BLaER1 treated with 17β-estradiol and CSF1 and Interleukin-3, amounts not matched to agents 10 nM and 100 nM (cell line): Measurements from ENCODE around the gene COX5A.

Experiments used
- H3K27ac ChIP-seq, 11 experiments: shearing (Covaris generic); formaldehyde crosslinking; 2 replicates each; pipeline ENCODE4 v1.8.1; 2022
- H3K27me3 ChIP-seq, 11 experiments: shearing (Covaris generic); formaldehyde crosslinking; 2 replicates each; pipeline ENCODE4 v1.8.1; 2022
- H3K36me3 ChIP-seq, 11 experiments: shearing (Covaris generic); formaldehyde crosslinking; 2 replicates each; pipeline ENCODE4 v1.8.1; 2022
- H3K4me1 ChIP-seq, 10 experiments: shearing (Covaris generic); formaldehyde crosslinking; 2 replicates each; pipeline ENCODE4 v1.8.1; 2022
- H3K4me2 ChIP-seq, 11 experiments: shearing (Covaris generic); formaldehyde crosslinking; 2 replicates each; pipeline ENCODE4 v1.8.1; 2022
- H3K4me3 ChIP-seq, 10 experiments: shearing (Covaris generic); formaldehyde crosslinking; 2 replicates each; pipeline ENCODE4 v1.8.1; 2022
- H3K9ac ChIP-seq, 11 experiments: shearing (Covaris generic); formaldehyde crosslinking; 2 replicates each; pipeline ENCODE4 v1.8.1; 2022
- H3K9me3 ChIP-seq, 11 experiments: shearing (Covaris generic); formaldehyde crosslinking; replicated peaks in 1 of 11; 2 replicates each; pipeline ENCODE4 v1.8.1; 2022
- H4K20me1 ChIP-seq, 11 experiments: shearing (Covaris generic); formaldehyde crosslinking; 2 replicates each; pipeline ENCODE4 v1.8.1; 2022
- Cebpa-rat ChIP-seq, 11 experiments: shearing (Covaris generic); IDR thresholded peaks; 2 replicates each; pipeline ENCODE4 v1.8.1; 2022

Gene COX5A

DNA sequence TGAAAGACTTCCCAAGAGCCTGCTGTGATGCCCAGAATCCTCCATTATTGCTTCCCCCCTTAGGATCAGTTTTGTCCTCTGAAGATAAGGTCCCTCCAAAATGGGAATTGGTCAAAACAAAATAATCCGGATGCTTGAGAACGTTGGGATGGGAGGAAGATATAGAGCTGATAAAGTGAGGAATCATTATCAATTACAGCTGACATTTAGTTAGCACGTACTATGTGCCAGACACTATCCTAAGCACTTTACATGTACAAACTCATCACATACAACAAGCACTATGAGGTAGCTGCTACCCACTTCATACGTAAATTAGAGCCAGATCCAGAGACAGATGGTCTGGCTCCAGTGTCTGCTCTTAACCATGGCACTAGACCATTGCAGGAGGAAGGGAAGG is 25.3 kb upstream of the COX5A start:
- Histone ChIP-seq H4K20me1 (peaks cover 0 to 9% (median 6%) of the 10 kb centered on the region in 11 experiments; a peak in 8 of 22 replicates), H3K9me3 (no peaks in the 10 kb centered on the region), H3K4me2 (no peak overlapping the region), H3K27me3 (peaks cover 23 to 36% (median 34%) of the 10 kb centered on the region in 11 experiments), H3K4me3 (no peak overlapping the region), H3K36me3 (no peaks in the 10 kb centered on the region), H3K4me1 (peaks cover 0 to 17% (median 9%) of the 10 kb centered on the region in 10 experiments; a peak in 18 of 20 replicates), H3K27ac (no peak overlapping the region), H3K9ac (no peak overlapping the region)
- TF ChIP-seq Cebpa-rat (IDR thresholded peaks at IDR 0.05) = no peak

- Histone ChIP-seq H3K4me1 (peaks cover under 1 to 19% (median 13%) of the 10 kb centered on the region in 10 experiments; a peak in 19 of 20 replicates), H3K4me2 (no peak overlapping the region), H3K4me3 (no peak overlapping the region), H3K36me3 (no peaks in the 10 kb centered on the region), H3K27me3 (peaks cover 28 to 42% (median 39%) of the 10 kb centered on the region in 11 experiments), H3K9me3 (no peaks in the 10 kb centered on the region), H3K27ac (no peak overlapping the region), H4K20me1 (peaks cover 0 to 12% (median 6%) of the 10 kb centered on the region in 11 experiments; a peak in 10 of 22 replicates), H3K9ac (no peak overlapping the region)
- TF ChIP-seq Cebpa-rat (IDR thresholded peaks at IDR 0.05) = no peak; a peak in 1 of 22 replicates
Measured at GRCh38 chr15:74962671-74963070, 24.8 kb upstream of the COX5A start.

DNA sequence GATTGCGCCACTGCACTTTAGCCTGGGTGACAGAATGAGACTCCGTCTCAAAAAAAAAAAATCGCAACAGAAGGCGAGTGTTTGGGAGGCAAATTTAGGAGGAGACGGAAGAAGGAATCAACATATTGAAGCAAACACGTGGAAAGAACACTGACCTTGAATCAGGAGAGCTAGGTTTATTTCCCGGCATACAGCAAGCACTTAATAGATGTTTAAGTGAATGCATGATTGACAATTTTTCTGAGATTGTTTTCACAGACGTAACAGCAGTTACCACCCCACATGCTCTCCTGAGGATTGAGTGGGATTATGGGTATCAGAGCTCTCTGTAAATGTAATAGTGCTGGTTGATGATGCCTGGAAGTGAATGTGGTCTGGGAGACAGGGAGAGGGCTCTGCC is 24.3 kb upstream of the COX5A start:
- TF ChIP-seq Cebpa-rat (IDR thresholded peaks at IDR 0.05) = no peak
- no peak overlapping the region for H3K4me3 ChIP-seq
- no peak overlapping the region for H3K9ac ChIP-seq
- no peaks in the 10 kb centered on the region for H3K9me3 ChIP-seq
- peaks cover 5 to 24% (median 18%) of the 10 kb centered on the region in 10 experiments; a peak in 19 of 20 replicates for H3K4me1 ChIP-seq
- H4K20me1 ChIP-seq = peaks cover 0 to 16% (median 6%) of the 10 kb centered on the region in 11 experiments; a peak in 10 of 22 replicates
- H3K27me3 ChIP-seq = peaks cover 33 to 46% (median 44%) of the 10 kb centered on the region in 11 experiments
- no peaks in the 10 kb centered on the region for H3K36me3 ChIP-seq
- H3K4me2 ChIP-seq = no peak overlapping the region
- no peak overlapping the region for H3K27ac ChIP-seq

DNA sequence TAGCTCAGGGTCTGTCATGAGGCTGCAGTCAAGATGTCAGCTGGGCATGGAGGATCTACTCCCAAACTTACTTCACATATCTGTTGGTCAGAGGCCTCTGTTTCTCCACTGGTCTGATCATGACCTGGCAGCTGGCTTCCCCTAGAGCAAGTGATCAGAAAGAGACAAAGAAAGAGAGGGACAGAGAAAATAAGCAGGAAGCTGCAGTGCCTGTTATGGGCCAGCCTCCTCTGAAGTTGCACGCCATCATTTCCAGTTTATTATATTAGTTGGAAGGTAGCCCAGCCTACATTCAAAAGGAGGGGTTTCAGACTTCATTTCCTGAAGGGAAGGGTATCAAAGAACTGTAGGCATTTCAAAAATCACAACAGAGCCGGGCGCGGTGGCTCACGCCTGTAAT is 23.7 kb upstream of the COX5A start:
- H3K27me3 ChIP-seq = peaks cover 39 to 52% (median 50%) of the 10 kb centered on the region in 11 experiments
- peaks cover 11 to 30% (median 23%) of the 10 kb centered on the region in 10 experiments; a peak in 19 of 20 replicates for H3K4me1 ChIP-seq
- peak overlapping the region in 5 of 11 experiments; percentile 4 to 35 (median 22); a peak in 6 of 22 replicates for H3K4me2 ChIP-seq
- H3K4me3 ChIP-seq = no peak overlapping the region
- H3K27ac ChIP-seq = no peak overlapping the region
- no peaks in the 10 kb centered on the region for H3K36me3 ChIP-seq
- peaks cover 0 to 20% (median 6%) of the 10 kb centered on the region in 11 experiments; a peak in 10 of 22 replicates for H4K20me1 ChIP-seq
- TF ChIP-seq Cebpa-rat (IDR thresholded peaks at IDR 0.05) = no peak
- H3K9me3 ChIP-seq = no peaks in the 10 kb centered on the region; a peak in 1 of 22 replicates
- H3K9ac ChIP-seq = no peak overlapping the region

GRCh38 chr15:74960995-74961588 is 23.2 kb upstream of the COX5A start:
- no peak for TF ChIP-seq Cebpa-rat (IDR thresholded peaks at IDR 0.05)
- Histone ChIP-seq H3K36me3 (no peaks in the 10 kb centered on the region), H3K4me2 (peak overlapping the region in 5 of 11 experiments; percentile 4 to 35 (median 22); a peak in 7 of 22 replicates), H3K27me3 (peaks cover 44 to 57% (median 55%) of the 10 kb centered on the region in 11 experiments), H3K9me3 (peaks cover 0 to 5% (median 0%) of the 10 kb centered on the region in 11 experiments; a peak in 11 of 22 replicates), H3K4me1 (peaks cover 16 to 35% (median 28%) of the 10 kb centered on the region in 10 experiments; a peak in 19 of 20 replicates), H4K20me1 (peaks cover 0 to 21% (median 6%) of the 10 kb centered on the region in 11 experiments; a peak in 10 of 22 replicates), H3K4me3 (no peak overlapping the region), H3K9ac (no peak overlapping the region), H3K27ac (no peak overlapping the region)

DNA sequence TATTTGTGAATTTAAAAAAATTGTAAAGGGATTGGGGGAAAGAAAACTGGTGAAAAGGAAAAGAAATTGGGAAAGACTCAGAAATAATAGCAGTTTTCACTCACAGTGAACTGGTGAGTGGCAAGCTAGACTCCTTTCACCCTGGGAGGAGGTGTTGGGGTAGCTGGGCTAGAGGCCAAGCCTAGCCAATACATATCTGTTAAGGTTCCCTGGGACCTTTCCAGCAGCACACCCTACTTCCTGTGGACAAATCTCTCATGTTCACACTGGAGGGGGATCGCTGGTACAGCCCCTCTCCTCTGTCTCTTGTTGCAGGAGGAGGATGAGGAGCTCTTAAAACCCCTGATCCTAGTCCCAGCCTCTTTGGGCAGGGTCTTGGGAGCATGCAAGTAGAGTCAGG is 22.4 kb upstream of the COX5A start:
- no peak overlapping the region for H3K9ac ChIP-seq
- H3K27ac ChIP-seq = no peak overlapping the region
- no peak for TF ChIP-seq Cebpa-rat (IDR thresholded peaks at IDR 0.05)
- H3K4me3 ChIP-seq = no peak overlapping the region
- H4K20me1 ChIP-seq = peaks cover 0 to 25% (median 9%) of the 10 kb centered on the region in 11 experiments; a peak in 11 of 22 replicates
- H3K36me3 ChIP-seq = no peaks in the 10 kb centered on the region
- H3K9me3 ChIP-seq = peaks cover 0 to 10% (median 0%) of the 10 kb centered on the region in 11 experiments; a peak in 11 of 22 replicates
- peaks cover 21 to 40% (median 33%) of the 10 kb centered on the region in 10 experiments; a peak in 19 of 20 replicates for H3K4me1 ChIP-seq
- peaks cover 52 to 65% (median 63%) of the 10 kb centered on the region in 11 experiments for H3K27me3 ChIP-seq
- H3K4me2 ChIP-seq = no peak overlapping the region

- no peak overlapping the region for H3K27ac ChIP-seq
- no peak overlapping the region for H3K4me3 ChIP-seq
- no peak overlapping the region for H3K4me2 ChIP-seq
- peaks cover 58 to 73% (median 70%) of the 10 kb centered on the region in 11 experiments for H3K27me3 ChIP-seq
- no peak overlapping the region for H3K9ac ChIP-seq
- H3K9me3 ChIP-seq = peaks cover 0 to 10% (median 0%) of the 10 kb centered on the region in 11 experiments; a peak in 11 of 22 replicates
- H4K20me1 ChIP-seq = peaks cover 0 to 32% (median 16%) of the 10 kb centered on the region in 11 experiments; a peak in 11 of 22 replicates
- H3K36me3 ChIP-seq = no peaks in the 10 kb centered on the region
- no peak for TF ChIP-seq Cebpa-rat (IDR thresholded peaks at IDR 0.05)
- peaks cover 24 to 47% (median 40%) of the 10 kb centered on the region in 10 experiments; a peak in 19 of 20 replicates for H3K4me1 ChIP-seq
Measured at GRCh38 chr15:74959586-74959939, 21.7 kb upstream of the COX5A start.

DNA sequence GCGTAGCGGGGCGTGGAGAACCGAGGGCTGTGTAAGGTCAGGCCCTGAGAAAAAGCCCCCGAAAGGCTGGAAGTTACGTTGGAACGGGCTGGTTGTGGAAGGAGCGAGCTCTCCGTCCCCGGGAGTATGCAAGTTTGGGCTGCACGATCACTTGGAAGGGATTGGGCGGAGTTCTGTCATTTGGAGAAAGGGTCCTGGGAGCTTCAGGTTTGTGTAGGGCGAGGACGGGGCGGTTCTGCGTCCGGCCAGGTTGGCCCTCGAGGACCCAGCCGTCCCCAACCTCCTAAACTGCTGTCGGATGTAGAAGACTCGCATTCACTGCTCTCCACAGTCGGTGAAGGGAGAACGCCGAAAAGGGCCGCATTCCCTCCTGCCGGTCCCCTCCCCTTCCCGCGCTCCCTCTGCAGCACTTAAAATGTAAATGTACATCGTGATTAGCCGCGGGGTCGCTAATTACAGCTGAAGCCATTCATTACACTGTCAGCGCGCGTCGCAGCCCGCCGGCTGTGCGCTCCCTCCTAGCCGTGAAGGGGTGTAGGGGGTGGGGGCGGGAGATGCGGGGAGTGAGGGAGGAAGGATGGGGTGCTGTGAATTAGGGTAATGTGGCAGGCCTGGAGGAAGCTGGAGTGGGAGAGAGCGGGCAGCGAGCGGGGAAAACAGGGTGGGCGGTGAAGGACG is 21.2 kb upstream of the COX5A start:
- no peak overlapping the region for H3K27ac ChIP-seq
- peak overlapping the region in 5 of 11 experiments; percentile 1 to 96 (median 91); a peak in 4 of 22 replicates for H3K4me2 ChIP-seq
- TF ChIP-seq Cebpa-rat (IDR thresholded peaks at IDR 0.05) = no peak

More for the DNA sequence above, 21.2 kb upstream of the COX5A start:
- Histone ChIP-seq H3K36me3 (no peaks in the 10 kb centered on the region), H3K9me3 (peaks cover 0 to 10% (median 0%) of the 10 kb centered on the region in 11 experiments; a peak in 11 of 22 replicates), H3K4me3 (peak overlapping the region in 4 of 10 experiments; percentile 23 to 58 (median 39); a peak in 2 of 20 replicates), H3K4me1 (peaks cover 29 to 52% (median 44%) of the 10 kb centered on the region in 10 experiments; a peak in 19 of 20 replicates), H4K20me1 (peaks cover 0 to 37% (median 16%) of the 10 kb centered on the region in 11 experiments; a peak in 11 of 22 replicates), H3K27me3 (peaks cover 58 to 78% (median 74%) of the 10 kb centered on the region in 11 experiments), H3K9ac (no peak overlapping the region)
